Suprapubic skin (tissue), 4 donors: ENCODE measurements around the gene MARK4. TPM values are rescaled to one million over a fixed set of nuclear protein-coding genes. Genes with fewer than 3 reads are reported as not detected.

Source experiments
- DNase-seq, 2 donors: peaks; one replicate each; pipeline ENCODE4 v3.0.0-alpha.2; 2019; ENCODE audit warnings: low spot score in 2 of 2
- H3K27ac ChIP-seq: fragments of 200-600 bp; sonication (generic); one replicate; pipeline ENCODE4 v1.5.1; 2019
- H3K27me3 ChIP-seq: fragments of 200-600 bp; sonication (generic); one replicate; pipeline ENCODE4 v1.5.1; 2019
- H3K36me3 ChIP-seq: fragments of 200-600 bp; sonication (generic); one replicate; pipeline ENCODE4 v1.5.1; 2019
- H3K4me1 ChIP-seq: fragments of 200-600 bp; sonication (generic); one replicate; pipeline ENCODE4 v1.5.1; 2019
- H3K4me3 ChIP-seq: fragments of 200-600 bp; sonication (generic); one replicate; pipeline ENCODE4 v1.5.1; 2019; ENCODE audit warnings: mild to moderate bottlenecking
- H3K9me3 ChIP-seq: fragments of 200-600 bp; sonication (generic); one replicate; pipeline ENCODE4 v1.5.1; 2019
- EP300 ChIP-seq: sonication (generic); formaldehyde crosslinking; IDR thresholded peaks from one replicate; pipeline ENCODE4 v1.6.1; 2017; ENCODE audit warnings: antibody characterized with exemption
- POLR2A ChIP-seq, 2 donors: fragments of 450-650 bp; IDR thresholded peaks; one replicate each; pipeline ENCODE4 v1.6.1; 2017; ENCODE audit warnings: antibody characterized with exemption in 2 of 2, mild to moderate bottlenecking in 2 of 2, moderate library complexity in 2 of 2
- POLR2AphosphoS5 ChIP-seq, 3 donors: sonication (generic); formaldehyde crosslinking; IDR thresholded peaks; one replicate each; pipeline ENCODE4 v1.6.1; 2017; ENCODE audit warnings: antibody characterized with exemption in 3 of 3
- WGBS: methylation state at CpG from one replicate; pipeline ENCODE4 v1.1.5; 2018; 5-methylcytosine and 5-hydroxymethylcytosine counted together
- total RNA-seq, 4 donors: library from RNA; depleted of rRNA; stranded (reverse); fragments of >200 nt; gene quantifications; one replicate each; pipeline ENCODE4 v1.1.0, GENCODE V29; 2016
- TF ChIP-seq, protein P1 (sequence below), 2 donors: fragments of 200-600 bp in 1 of 2; fragments of 450-650 bp in 1 of 2; sonication (generic) in 1 of 2; IDR thresholded peaks; one replicate each; pipeline ENCODE4 v1.5.1; 2016 to 2019; ENCODE audit warnings: antibody characterized with exemption in 2 of 2, mild to moderate bottlenecking in 1 of 2, moderate library complexity in 1 of 2

The MARK4 gene
- total RNA-seq, 4 donors from 2014 or later, result 37.4 to 56.2 (median 49.0) TPM

DNA sequence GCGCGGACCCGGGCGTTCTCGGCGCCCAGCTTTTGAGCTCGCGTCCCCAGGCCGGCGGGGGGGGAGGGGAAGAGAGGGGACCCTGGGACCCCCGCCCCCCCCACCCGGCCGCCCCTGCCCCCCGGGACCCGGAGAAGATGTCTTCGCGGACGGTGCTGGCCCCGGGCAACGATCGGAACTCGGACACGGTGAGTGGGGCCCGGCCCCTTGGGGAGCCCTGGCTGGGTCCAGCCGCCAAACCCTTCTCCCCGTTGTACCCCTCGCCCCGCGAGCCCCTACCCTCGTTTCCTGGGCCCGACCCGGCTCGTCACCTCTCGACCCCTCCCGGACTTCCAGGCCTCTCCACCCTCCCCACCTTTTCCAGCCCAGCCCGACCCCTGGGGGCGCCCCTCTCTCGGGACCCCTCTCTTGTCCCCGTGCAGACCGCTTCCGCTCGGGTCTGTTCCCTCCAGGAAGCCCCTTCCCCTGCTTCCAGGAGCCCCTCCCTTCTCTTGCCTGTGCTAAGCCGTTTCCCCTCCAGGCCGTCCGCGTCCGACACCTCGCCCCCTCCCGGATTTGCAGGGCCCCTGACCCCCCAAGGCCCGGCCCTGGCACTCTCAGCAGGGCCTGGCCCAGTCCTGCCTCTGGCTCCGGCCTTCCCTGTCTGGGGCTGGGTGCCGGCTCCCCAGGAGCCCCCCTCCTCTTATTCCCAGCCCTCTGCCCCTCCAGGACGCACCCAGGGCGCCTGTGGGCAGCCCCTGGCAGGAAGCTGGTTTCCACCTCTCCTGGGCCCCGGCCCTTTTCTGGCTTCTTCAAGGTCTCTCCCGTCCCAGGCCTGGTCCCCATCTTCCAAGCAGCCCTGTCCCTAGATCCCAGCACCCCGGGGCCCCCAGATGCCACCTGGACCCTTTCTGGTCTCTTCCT lies 632 bp downstream of the MARK4 start:
- H3K27me3 ChIP-seq, result no peaks in the 10 kb centered on the region
- H3K4me1 ChIP-seq, result peaks cover 56% of the 10 kb centered on the region
- peak in 1 of 2 donors; percentile 73 for DNase-seq
- under 1% methylated on average over 27 of the region's 57 CpGs for WGBS
- H3K27ac ChIP-seq, result peak overlapping the region; percentile 87
- TF ChIP-seq, protein P1, sequence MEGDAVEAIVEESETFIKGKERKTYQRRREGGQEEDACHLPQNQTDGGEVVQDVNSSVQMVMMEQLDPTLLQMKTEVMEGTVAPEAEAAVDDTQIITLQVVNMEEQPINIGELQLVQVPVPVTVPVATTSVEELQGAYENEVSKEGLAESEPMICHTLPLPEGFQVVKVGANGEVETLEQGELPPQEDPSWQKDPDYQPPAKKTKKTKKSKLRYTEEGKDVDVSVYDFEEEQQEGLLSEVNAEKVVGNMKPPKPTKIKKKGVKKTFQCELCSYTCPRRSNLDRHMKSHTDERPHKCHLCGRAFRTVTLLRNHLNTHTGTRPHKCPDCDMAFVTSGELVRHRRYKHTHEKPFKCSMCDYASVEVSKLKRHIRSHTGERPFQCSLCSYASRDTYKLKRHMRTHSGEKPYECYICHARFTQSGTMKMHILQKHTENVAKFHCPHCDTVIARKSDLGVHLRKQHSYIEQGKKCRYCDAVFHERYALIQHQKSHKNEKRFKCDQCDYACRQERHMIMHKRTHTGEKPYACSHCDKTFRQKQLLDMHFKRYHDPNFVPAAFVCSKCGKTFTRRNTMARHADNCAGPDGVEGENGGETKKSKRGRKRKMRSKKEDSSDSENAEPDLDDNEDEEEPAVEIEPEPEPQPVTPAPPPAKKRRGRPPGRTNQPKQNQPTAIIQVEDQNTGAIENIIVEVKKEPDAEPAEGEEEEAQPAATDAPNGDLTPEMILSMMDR (IDR thresholded peaks at IDR 0.05), result no peak
- TF ChIP-seq POLR2A (IDR thresholded peaks at IDR 0.05) (no peak), EP300 (no peak), POLR2AphosphoS5 (IDR thresholded peaks at IDR 0.05) (no peak)
- no peaks in the 10 kb centered on the region for H3K36me3 ChIP-seq
- peak overlapping the region; percentile 93 for H3K4me3 ChIP-seq
- H3K9me3 ChIP-seq, result no peaks in the 10 kb centered on the region

DNA sequence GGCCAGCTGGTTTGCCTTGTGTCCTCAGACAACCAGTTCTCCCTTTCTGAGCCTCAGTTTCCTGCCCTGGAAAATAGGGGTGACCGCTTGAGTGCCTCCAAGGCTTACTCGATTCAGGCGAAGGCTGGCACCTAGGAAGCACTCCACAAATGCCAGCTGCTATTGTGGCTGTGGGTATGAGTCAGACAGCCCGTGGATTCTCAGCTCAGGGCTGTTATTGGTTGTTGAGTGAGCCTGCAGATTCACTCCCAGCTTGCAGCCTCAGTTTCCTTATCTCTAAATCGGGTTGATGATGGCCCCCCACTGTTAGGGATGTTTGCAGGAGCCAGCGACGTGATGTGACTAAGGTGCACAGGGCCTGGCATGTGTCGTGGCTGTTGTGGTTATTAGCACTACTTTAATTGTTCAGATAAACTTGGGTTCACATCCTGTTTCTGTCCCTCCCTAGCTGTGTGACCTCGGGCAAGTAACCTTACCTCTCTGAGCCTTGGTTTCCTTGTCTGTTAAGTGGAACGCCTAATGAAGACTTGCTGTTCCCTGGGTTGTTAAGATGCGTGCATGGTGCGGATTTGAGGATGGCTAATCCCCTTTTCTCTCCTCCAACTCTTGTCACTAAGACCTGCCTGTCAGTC lies 2.4 kb downstream of the MARK4 start:
- Histone ChIP-seq H3K36me3 (no peaks in the 10 kb centered on the region), H3K9me3 (no peaks in the 10 kb centered on the region), H3K4me3 (no peak overlapping the region), H3K4me1 (peaks cover 53% of the 10 kb centered on the region), H3K27ac (no peak overlapping the region), H3K27me3 (no peaks in the 10 kb centered on the region)
- TF ChIP-seq EP300, result no peak
- TF ChIP-seq POLR2AphosphoS5 (IDR thresholded peaks at IDR 0.05), result no peak
- TF ChIP-seq, protein P1 (IDR thresholded peaks at IDR 0.05), result no peak
- no peak for TF ChIP-seq POLR2A (IDR thresholded peaks at IDR 0.05)
- no peak for DNase-seq
- WGBS, result 55% methylated on average over 11 of the region's 12 CpGs

- TF ChIP-seq, protein P1 (IDR thresholded peaks at IDR 0.05), result peak in 1 of 2 donors; percentile 22
- TF ChIP-seq POLR2AphosphoS5 (IDR thresholded peaks at IDR 0.05), result no peak
- H3K9me3 ChIP-seq, result no peaks in the 10 kb centered on the region
- H3K36me3 ChIP-seq, result peaks cover 4% of the 10 kb centered on the region
- no peak overlapping the region for H3K4me3 ChIP-seq
- H3K27ac ChIP-seq, result no peak overlapping the region
- DNase-seq, result no peak
- 17% methylated on average over 1 of the region's 11 CpGs for WGBS
- no peaks in the 10 kb centered on the region for H3K27me3 ChIP-seq
- H3K4me1 ChIP-seq, result peaks cover 47% of the 10 kb centered on the region
Observed at GRCh38 chr19:45254044-45254531, 3.0 kb downstream of the MARK4 start.

DNA sequence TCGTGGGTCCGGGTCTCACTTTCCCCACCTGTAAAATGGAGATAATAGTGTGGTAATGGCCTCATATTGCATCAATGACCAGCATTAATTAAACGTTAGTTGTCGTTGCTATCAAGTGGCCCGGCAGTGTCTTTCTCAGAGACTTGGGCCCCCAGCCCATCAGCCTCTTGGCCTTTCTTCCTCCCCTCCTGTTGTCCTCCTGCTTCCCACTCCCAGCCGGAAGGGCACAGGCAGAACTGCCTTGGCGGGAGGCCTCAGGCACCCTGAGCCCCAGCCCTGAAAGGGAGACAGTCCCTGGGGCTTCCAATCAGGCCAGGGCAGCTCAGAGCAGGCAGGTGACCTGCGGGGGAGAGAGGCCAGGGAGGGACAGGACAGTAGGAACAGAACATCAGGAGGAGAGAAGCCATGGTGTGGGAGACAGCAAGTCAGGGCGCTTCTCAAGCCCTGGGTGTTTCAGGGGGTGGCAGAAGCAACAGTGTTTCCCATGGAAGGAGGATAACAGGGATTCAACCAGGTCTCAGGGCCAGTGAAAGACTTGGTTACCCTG lies 4.6 kb downstream of the MARK4 start:
- 82% methylated on average over 9 of the region's 9 CpGs for WGBS
- peaks cover 5% of the 10 kb centered on the region for H3K36me3 ChIP-seq
- no peaks in the 10 kb centered on the region for H3K9me3 ChIP-seq
- H3K27ac ChIP-seq, result no peak overlapping the region
- peaks cover 34% of the 10 kb centered on the region for H3K4me1 ChIP-seq
- DNase-seq, result no peak
- no peaks in the 10 kb centered on the region for H3K27me3 ChIP-seq
- no peak overlapping the region for H3K4me3 ChIP-seq
- no peak for TF ChIP-seq POLR2A (IDR thresholded peaks at IDR 0.05)
- no peak for TF ChIP-seq EP300

- H3K27ac ChIP-seq, result no peak overlapping the region
- H3K4me1 ChIP-seq, result peaks cover 30% of the 10 kb centered on the region
- TF ChIP-seq POLR2A (IDR thresholded peaks at IDR 0.05), result no peak
- TF ChIP-seq EP300, result no peak
- TF ChIP-seq, protein P1 (IDR thresholded peaks at IDR 0.05), result no peak
- TF ChIP-seq POLR2AphosphoS5 (IDR thresholded peaks at IDR 0.05), result no peak
- H3K36me3 ChIP-seq, result peaks cover 8% of the 10 kb centered on the region
- no peaks in the 10 kb centered on the region for H3K9me3 ChIP-seq
- DNase-seq, result no peak
- WGBS, result 96% methylated on average over 4 of the region's 4 CpGs
- no peak overlapping the region for H3K4me3 ChIP-seq
- H3K27me3 ChIP-seq, result no peaks in the 10 kb centered on the region
Observed at GRCh38 chr19:45256836-45257235, 5.8 kb downstream of the MARK4 start.
